ENCODE results near the gene NEDD1.

NEDD1 gene, protein sequence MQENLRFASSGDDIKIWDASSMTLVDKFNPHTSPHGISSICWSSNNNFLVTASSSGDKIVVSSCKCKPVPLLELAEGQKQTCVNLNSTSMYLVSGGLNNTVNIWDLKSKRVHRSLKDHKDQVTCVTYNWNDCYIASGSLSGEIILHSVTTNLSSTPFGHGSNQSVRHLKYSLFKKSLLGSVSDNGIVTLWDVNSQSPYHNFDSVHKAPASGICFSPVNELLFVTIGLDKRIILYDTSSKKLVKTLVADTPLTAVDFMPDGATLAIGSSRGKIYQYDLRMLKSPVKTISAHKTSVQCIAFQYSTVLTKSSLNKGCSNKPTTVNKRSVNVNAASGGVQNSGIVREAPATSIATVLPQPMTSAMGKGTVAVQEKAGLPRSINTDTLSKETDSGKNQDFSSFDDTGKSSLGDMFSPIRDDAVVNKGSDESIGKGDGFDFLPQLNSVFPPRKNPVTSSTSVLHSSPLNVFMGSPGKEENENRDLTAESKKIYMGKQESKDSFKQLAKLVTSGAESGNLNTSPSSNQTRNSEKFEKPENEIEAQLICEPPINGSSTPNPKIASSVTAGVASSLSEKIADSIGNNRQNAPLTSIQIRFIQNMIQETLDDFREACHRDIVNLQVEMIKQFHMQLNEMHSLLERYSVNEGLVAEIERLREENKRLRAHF

DNA sequence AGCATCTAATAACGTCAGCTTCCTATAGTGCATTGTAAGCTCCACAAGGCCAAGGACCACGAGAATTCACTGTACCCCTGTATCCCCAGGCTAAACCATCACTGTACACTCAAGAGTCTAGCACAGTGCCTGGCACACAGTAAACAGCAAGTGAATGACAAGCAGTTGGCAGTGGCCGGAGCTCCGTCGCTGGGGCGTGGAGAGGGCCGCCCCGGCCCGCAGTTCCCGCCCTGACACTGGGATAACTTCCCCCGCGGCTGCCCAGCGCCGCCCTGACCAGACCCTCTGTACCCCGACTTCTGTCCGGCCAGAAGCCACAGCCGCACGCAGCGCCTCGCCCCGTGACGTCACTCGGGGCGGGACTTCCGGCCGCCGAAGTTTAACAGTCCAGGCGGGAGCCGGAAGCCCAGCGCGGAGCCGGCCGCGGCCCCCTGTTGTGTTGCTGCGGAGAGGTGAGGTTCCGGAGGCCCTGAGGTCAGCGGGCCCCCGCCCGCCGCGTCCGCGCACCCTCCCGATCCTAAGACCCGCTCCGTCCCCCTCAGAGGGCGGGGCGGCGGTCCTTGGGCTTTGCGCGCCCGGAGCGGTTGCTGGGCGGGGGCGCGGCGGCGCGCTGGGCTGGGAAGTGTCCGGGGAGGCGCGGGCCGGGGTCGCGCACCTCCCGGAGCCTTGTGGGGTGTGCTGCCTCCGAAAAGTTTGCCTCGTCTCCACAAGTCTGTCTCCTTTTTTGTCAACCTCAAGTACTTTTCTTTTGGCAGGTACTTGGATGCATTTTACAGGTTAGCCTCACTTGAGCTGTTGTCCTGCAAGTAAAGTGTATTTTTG, at the start of gene NEDD1:
Gene NEDD1, plus strand, starts transcription at position 409 of the 822 bp plus-strand sequence. CDS start 2,503 bp downstream, outside the sequence.
- DNase-seq (ENCODE audit: low read depth): peak; percentile 76

DNA sequence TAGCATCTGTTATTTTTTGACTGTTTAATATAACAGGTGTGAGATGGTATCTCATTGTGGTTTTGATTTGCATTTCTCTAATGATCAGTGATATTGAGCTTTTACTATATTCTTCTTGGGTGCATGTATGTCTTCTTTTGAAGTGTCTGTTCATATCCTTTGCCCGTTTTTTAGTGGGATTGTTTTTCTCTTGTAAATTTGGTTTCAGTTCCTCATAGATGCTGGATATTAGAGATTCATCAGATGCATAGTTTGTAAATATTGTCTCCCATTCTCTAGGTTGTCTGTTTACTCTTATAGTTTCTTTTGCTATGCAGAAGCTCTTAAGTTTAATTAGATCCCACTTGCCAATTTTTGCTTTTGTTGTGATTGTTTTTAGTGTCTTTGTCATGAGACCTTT, 48.9 kb upstream of the NEDD1 start:
- no peak for DNase-seq (ENCODE audit: low read depth)

DNA sequence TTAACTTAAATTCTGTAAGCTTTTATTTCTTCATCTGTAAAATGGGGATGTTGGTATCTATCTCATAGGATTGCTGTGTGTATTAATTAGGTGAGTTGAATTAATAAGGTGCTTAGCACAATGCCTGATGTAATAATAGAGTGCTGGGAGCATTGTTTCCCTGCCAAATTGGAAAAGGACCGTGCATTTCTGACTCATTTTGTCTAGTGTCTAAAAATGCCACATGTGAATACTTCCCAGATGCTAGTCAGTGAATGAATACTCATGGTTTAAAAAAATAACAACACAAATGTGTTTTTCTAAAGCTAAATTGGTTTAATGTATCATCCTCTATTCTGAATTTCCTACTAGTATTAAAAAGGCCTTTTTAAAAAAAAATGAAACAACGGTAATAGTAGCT, 45.4 kb upstream of the NEDD1 start:
- no peak for DNase-seq (ENCODE audit: low read depth)

DNA sequence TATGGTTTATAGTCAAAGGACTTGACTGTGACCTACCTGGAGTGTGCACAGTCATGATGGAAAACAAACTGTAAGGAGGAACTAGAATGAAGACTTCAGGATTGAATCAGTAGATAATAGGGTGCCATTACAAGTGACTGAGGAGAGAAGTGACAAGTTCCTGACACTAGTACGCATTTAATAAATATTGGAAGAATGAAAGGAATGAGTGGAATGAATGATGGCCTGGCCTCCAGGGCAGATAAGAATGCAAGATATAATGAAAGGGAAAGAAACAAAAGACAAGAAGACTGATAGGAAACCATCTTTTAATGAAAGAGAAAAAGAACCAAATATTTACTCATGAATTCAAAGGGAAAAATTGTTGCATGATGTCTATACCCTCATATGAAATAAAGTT, 44.7 kb upstream of the NEDD1 start:
- DNase-seq (ENCODE audit: low read depth): no peak

DNA sequence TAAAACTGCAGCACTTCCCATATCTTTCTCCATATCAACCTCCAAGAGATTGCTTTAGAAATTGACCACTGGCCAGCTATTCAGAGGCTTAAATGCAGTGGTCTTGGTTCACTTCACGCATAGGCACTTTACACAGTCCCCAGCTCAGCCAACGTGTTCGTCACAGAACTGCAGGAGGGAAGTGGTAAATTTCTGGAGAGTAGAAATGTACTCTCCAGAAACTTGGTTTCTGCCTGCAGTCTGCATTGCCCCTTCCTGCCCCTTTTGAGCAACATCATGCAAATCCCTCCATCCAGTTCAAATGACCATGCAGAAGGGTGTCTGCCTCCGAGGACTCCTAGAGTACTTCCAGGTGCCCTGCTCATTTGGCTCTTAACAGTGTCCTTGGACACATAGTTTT, 42.7 kb upstream of the NEDD1 start:
- DNase-seq (ENCODE audit: low read depth): no peak

DNA sequence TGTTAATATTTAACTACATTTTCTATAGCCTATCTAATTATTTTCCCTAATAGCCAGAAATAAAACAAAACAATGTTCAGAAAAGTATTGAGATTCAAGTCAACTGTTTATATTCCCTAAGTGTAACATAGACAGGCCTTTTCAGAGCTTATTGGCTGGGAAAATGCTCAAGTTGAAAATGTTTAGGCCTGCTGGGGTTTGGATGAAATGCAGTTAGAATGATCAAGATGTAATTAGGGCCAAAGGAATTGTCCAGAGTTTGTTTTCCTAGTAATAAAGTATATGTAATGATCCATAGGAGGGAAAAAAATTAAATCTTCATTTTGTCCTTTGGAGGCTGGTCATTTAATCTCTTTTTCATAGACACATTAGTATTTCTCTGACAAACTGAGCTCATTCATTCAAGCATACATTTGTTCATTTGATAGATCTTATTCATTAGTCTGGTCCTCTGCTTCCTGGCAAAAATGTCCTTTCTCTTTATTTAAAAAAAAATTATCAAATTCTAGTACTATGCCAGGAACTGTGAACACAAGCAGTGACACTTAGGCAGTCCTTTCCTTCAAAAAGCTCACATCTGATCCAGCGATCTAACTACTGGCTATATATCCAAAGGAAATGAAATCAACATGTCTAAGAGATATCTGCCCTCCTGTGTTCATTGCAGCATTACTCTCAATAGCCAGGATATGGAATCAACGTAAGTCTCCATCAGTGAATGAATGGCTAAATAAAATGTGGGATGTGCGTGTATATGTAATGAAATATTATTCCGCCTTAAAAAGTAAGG, 40.1 kb upstream of the NEDD1 start:
- no peak for DNase-seq (ENCODE audit: low read depth)

DNA sequence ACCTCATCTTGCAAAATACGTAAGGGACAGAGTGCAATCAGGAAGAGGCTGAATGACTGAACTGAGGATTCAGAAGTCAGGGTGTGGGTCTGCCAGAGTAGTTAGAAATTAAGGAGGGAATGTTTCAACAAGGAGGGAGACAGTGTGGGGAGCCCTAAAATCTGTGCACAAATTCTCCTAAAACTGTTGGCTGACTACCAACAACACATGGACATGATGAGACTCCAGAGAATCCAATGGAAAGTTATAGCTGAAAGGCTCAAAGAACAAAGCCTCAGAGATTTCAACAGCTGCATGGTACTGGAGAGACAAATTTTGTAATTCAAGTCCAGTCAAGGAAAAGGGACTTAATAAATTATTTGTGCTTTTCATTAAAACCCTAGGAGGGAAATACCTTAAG, 36.1 kb upstream of the NEDD1 start:
- DNase-seq (ENCODE audit: low read depth): no peak

DNA sequence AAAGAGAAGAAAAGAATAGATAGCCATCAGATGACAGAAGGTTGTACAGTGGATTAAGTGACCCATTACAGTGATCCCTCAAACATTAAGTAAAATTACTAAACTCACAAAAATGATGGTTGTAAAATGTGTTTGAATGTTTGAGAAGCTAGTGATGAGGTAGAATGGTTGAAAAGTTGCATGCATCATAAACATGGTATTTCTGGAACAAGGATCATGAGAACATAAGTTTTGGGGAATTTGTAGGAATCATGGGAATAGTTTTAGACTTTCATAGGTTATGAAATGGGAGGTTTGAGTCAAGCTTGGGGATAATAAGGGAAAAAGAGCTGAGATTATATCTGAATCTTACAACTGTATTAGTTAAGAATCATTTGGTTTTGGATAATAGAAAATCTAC, 34.1 kb upstream of the NEDD1 start:
- DNase-seq (ENCODE audit: low read depth): no peak

DNA sequence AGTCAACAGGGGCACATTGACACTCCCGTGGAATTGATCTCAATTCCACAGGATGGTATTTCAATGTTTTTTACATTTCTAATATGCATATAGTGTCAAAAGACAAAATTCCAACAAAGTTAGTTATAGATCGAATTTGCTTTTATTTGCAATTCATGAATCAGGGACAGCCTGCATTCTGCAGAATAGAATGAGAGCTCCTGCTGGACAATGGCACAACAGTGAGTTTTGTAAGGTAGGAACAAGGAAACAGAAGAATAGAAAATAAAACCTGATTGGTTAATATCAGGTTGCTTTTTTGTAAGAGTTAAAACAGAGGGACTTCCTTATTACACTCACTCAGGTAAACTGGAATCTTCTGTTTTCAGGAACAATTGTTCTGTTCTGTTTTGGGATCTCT, 32.8 kb upstream of the NEDD1 start:
- DNase-seq (ENCODE audit: low read depth): no peak

DNA sequence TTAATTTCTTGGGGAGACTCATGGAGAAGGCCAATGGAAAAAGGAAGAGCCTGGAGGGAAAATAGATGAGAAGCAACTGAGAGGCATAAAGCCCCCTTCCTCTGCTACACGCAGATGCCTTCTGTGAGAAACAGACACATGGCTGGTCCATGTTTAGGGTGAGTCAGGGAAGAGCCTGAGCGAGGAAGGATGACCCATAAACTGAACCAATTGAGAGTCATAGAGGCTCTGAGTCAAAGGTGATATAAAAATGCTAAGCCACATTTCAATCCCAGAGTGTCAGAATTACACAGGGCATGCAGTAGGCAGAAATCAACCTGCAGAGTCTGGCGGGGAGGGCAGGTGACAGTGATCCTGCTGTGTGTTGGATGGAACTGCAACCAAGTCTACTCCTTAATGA, 30.1 kb upstream of the NEDD1 start:
- DNase-seq (ENCODE audit: low read depth): no peak

DNA sequence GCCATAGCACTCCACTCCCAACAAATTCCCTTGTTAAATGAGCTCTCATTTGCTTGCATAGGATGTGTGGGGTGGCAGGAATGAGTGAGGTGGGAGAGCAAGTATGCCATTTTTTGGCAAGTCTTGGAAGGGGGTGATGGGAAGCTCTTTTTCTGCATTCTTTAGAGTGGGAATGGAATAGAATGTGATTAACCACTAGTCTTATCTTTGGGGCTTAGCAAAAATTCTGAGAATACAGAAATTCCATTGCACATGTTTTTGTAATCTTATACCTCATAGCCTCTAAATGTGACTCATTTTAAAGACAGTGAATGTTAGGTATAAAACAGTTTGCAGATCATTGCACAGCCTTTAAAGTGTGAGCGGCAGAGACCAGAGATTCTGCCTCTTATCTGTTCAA, 28.4 kb upstream of the NEDD1 start:
- DNase-seq (ENCODE audit: low read depth): no peak

DNA sequence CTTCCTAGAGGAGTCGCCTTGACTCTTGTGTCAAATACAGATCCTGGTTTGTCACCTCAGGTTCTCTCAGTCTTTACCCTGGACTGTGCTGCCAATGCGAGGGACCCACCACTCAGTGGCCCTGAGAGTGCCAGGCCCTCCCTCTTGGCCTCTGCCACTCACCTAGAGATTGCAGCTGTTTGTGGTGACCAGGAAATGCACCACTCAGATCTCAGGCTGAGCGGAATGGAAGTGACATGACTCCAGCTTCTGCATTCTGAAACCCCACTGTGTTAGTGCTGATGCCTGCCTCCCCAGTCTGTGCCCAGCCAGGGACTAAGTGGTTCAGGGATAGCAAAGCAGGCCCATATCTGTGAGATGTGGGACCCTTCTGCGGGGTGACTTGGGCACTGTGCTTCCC, 27.8 kb upstream of the NEDD1 start:
- DNase-seq (ENCODE audit: low read depth): no peak

DNA sequence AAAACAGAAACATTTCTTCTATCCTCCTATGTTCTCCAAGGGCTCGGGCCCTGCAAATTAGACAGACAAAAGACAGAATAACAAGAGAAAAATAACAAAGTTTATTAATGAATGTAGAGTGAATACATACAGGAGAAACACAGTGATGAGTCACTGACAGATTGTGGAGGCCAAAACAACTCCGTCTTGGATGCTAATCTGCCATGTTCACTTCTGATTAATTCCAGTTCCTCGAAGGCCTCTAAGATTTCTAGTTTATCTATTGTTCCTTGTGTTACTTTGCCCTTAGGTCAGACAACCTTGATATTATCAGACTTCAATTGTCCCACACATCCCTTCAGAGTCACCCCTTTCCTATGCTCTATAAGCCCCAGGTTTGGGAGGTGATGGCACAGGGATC, 26.8 kb upstream of the NEDD1 start:
- DNase-seq (ENCODE audit: low read depth): no peak

DNA sequence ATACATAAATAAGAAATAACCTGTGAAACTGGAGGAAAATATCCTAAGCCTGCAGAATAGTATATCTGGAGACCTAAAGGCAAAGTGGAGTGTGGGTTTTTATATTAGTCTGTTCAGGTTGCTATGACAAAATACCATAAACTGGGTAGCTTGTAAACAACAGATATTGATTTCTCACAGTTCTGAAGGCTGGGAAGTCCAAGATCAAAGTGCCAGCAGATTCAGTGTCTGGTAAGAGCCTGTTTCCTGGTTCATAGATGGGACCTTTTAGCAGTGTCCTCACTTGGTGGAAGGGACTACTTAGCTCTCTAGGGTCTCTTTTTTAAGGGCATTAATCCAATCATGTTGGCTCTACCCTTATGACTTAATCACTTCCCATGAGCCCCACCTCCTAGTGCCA, 25.4 kb upstream of the NEDD1 start:
- no peak for DNase-seq (ENCODE audit: low read depth)

DNA sequence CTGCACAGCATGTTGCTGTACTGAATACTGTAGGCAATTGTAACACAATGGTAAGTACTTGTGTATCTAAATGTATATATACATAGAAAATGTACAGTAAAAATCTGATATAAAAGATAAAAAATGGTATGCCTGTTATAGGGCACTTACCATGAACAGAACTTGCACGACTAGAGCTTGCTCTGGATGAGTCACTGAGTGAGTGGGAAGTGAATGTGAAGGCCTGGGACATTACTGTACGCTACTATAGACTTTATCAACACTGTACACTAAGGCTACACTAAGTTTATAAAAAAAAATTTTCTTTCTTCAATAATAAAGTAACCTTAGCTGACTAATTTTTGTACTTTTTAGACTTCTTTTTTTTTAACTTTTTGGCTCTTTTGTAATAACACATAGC, 24.2 kb upstream of the NEDD1 start:
- DNase-seq (ENCODE audit: low read depth): no peak

DNA sequence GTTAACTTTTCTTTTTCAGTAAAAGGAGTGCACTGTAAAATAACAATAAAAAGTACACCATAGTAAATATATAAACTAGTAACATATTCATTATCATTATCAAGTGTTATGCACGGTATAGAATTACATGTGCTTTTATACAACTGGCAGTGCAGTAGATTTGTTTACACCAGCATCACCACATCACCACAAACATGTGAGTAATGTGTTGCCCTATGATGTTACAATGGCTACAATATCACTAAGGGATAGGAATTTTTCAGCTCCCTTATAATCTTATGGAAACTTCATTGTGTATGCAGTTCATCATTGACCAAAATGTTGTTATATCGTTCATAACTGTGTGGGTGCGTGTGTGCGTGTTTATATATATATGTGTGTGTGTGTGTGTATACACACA, 23.5 kb upstream of the NEDD1 start:
- DNase-seq (ENCODE audit: low read depth): no peak

DNA sequence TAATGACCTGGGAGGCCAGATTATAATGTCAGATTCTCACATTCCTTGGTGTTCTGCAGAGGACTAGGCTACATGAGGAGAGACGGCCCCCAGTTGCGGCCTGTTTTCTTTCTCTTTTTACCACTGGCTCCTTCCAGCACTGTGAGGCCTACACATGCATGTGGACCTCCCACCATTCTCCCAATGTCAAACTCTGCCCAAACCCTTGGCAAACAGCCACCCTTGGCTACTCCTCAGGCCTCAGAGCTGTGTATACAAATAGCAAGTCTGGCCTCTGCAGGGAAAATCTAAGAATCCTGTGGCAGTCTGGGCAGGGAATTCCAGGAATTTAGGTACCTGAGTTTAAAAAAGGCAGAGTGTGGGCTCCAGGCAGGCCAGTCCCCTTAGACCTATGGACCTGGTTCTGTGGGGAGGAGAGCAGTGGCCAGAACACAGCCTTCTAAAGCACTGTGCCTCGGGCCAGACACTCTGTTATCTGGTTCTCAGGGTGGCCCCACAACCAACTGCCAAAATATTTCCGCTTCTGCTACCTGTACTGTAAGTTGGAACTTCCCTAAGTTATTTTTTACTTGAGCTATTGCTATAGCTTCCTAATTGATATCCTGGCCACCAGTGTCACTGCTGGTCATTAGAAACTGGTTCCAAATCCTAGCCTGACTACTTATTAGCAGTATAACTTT, 19.9 kb upstream of the NEDD1 start:
- no peak for DNase-seq (ENCODE audit: low read depth)

DNA sequence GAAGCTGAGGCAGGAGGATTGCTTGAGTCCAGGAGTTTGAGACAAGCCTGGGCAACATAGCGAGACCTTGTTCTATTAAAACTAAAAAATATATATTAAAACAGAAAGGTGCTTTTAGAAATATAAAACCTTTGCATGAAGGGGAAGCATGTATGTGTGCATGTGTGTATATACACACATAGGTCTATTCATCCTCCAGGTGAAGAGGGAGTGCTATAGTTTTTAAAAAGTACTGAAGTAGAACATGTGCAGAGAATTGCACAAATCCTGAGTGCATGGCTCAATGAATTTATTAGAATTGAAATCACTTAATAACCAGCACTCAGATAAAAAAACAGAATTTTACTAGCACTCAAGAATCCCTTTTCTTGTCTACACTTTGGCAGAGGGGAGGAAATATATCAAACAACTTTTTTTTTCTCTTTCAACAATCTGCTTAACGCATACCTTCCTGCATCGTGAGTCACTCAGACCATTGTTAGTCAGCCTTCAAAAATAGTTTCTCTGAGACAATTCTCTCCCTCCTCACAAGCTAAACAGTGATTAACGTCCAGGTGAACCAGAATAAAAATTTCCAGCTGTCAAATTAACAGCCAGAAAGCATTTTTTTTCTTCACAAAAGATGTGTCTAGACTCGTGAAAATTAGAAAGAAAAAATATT, 17.7 kb upstream of the NEDD1 start:
- DNase-seq (ENCODE audit: low read depth): no peak

DNA sequence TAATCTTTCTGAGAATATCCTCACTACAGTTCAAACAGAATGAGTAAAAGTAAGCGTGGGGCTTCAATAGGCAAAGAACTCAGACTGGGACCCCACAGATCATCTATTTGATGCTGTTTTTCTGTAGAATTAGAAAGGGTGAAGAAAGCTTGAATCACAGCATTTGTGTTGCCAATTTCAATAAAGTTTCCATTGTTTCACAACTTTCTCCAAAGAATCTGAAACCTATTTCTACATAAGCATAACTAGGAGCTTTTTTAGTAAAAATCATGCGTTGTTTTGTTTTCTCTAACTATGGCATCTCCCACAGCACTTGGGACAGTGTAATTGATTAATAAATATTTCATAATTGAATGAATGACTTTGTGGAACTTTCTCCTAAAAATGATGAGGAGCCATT, 16.7 kb upstream of the NEDD1 start:
- DNase-seq (ENCODE audit: low read depth): no peak

DNA sequence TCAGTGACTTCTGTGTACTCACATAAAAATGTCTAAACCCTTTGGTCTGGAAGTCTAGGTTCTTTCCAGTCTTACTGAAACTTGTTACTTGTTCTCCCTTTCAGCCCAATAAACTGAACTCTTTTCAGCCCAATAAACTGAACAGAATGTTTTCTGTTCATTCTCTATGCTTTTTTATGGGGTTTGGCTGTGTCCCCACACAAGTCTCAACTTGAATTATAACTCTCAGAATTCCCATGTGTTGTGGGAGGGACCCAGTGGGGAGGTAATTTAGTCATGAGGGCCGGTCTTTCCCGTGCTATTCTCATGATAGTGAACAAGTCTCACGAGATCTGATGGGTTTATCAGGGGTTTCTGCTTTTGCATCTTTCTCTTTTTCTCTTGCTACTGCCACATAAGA, 15.0 kb upstream of the NEDD1 start:
- DNase-seq (ENCODE audit: low read depth): no peak

DNA sequence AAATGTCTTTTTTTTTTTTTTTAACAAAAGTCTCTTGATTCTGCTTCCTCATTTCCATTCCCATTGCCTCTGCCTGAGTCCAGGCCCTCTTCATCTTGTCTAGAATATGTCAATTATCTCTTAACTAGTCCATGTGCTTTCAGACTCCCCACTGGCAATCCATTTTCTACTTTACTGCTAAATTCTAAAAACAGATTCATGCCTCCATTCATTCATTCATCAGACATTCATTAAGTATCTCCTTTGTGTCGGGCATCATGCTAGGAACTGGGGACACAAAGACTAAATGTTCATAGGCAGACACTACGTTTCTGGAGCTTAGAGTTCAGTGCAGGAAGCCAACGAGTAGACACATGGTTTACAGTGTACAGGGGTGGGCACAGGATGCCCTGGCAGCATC, 9.6 kb upstream of the NEDD1 start:
- no peak for DNase-seq (ENCODE audit: low read depth)
